Ishikawa (cell line): ENCODE results near the gene OGFOD1.

Source experiments
- CEBPB ChIP-seq: IDR thresholded peaks from 2 replicates; pipeline ENCODE4 v1.6.1; 2012
- CREB1 ChIP-seq: IDR thresholded peaks from 2 replicates; pipeline ENCODE4 v1.6.1; 2012; ENCODE audit warnings: low read depth
- EGR1 ChIP-seq: IDR thresholded peaks from 2 replicates; pipeline ENCODE4 v1.6.1; 2012
- EP300 ChIP-seq: IDR thresholded peaks from 2 replicates; pipeline ENCODE4 v1.6.1; 2012; ENCODE audit warnings: borderline replicate concordance
- FOXM1 ChIP-seq: IDR thresholded peaks from 2 replicates; pipeline ENCODE4 v1.6.1; 2012; ENCODE audit warnings: low read depth, borderline replicate concordance
- MAX ChIP-seq: IDR thresholded peaks from 2 replicates; pipeline ENCODE4 v1.6.1; 2012
- NFIC ChIP-seq: IDR thresholded peaks from 2 replicates; pipeline ENCODE4 v1.6.1; 2012
- RAD21 ChIP-seq: IDR thresholded peaks from 2 replicates; pipeline ENCODE4 v1.6.1; 2012; ENCODE audit warnings: low read depth
- REST ChIP-seq: IDR thresholded peaks from 2 replicates; pipeline ENCODE4 v1.6.1; 2012; ENCODE audit warnings: low read depth, mild to moderate bottlenecking
- TAF1 ChIP-seq: IDR thresholded peaks from 2 replicates; pipeline ENCODE4 v1.6.1; 2012; ENCODE audit warnings: low read depth, mild to moderate bottlenecking
- TCF12 ChIP-seq: IDR thresholded peaks from 2 replicates; pipeline ENCODE4 v1.6.1; 2012; ENCODE audit warnings: low read depth
- TEAD4 ChIP-seq: IDR thresholded peaks from 2 replicates; pipeline ENCODE4 v1.6.1; 2012
- USF1 ChIP-seq: IDR thresholded peaks from 2 replicates; pipeline ENCODE4 v1.6.1; 2012
- YY1 ChIP-seq: IDR thresholded peaks from 2 replicates; pipeline ENCODE4 v1.6.1; 2012; ENCODE audit warnings: low read depth
- ZBTB7A ChIP-seq: IDR thresholded peaks from 2 replicates; pipeline ENCODE4 v1.6.1; 2012; ENCODE audit warnings: low read depth

The OGFOD1 gene

GRCh38 chr16:56450275-56450985, 924 bp upstream of the OGFOD1 start:
- TF ChIP-seq TCF12: no peak
- no peak for TF ChIP-seq YY1
- TF ChIP-seq TEAD4: no peak
- no peak for TF ChIP-seq REST
- TF ChIP-seq CEBPB: no peak

GRCh38 chr16:56451753-56452689, 667 bp downstream of the OGFOD1 start:
- no peak for TF ChIP-seq RAD21
- no peak for TF ChIP-seq CEBPB
- no peak for TF ChIP-seq ZBTB7A
- TF ChIP-seq REST: no peak

GRCh38 chr16:56457927-56458470, 6.6 kb downstream of the OGFOD1 start:
- no peak for TF ChIP-seq ZBTB7A
- TF ChIP-seq RAD21: no peak
- TF ChIP-seq NFIC: no peak
- no peak for TF ChIP-seq FOXM1
- no peak for TF ChIP-seq EGR1
- no peak for TF ChIP-seq REST
- no peak for TF ChIP-seq CREB1
- TF ChIP-seq MAX: no peak
- no peak for TF ChIP-seq YY1
- TF ChIP-seq TAF1: no peak
- no peak for TF ChIP-seq USF1
- no peak for TF ChIP-seq CEBPB
- TF ChIP-seq EP300: no peak

- TF ChIP-seq NFIC (no peak), TEAD4 (no peak), CREB1 (no peak)
These were observed 8.7 kb downstream of the OGFOD1 start for GRCh38 chr16:56460101-56460500.

GRCh38 chr16:56462064-56462796, 10.9 kb downstream of the OGFOD1 start:
- TF ChIP-seq USF1 (no peak), EGR1 (no peak), TAF1 (no peak), CEBPB (no peak), MAX (no peak), ZBTB7A (no peak), YY1 (no peak), EP300 (no peak), TCF12 (no peak), REST (no peak)
